HG03439 (cell line): ENCODE data around the gene PRKAG2.

ENCODE experiments used
- ATAC-seq: cut with Tn5 transposase; IDR thresholded peaks from one replicate; pipeline ENCODE4 v1.9.1; 2021; ENCODE audit warnings: mild to moderate bottlenecking, moderate library complexity; ENCODE audit not compliant: unreplicated experiment

PRKAG2 gene

GRCh38 chr7:151663382-151664100, 213.4 kb downstream of the PRKAG2 start:
- no peak for ATAC-seq

GRCh38 chr7:151662251-151662826, 214.6 kb downstream of the PRKAG2 start:
- ATAC-seq: no peak

- ATAC-seq: no peak
These were observed 215.3 kb downstream of the PRKAG2 start for GRCh38 chr7:151661587-151661986.

DNA sequence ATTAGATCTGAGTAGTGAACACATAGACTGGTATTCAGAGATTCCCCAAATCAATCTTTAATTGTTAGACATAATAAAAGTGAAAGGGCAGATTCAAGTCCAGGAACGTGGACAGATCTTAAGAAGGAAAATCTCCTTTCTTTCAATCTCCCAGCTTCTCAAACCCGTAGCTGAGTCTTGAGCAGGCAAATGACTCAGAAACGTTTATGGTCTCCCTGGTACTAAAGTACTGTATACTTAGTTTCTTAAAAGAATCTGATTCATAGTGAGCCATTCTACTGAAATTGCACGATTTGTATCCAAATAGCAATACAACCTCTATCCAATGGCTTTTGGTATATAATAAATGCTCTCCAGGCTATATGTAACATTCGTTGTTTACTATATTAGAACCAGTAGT, 216.8 kb downstream of the PRKAG2 start:
- no peak for ATAC-seq

- ATAC-seq: no peak
These were observed 217.7 kb downstream of the PRKAG2 start for GRCh38 chr7:151659219-151659618.

DNA sequence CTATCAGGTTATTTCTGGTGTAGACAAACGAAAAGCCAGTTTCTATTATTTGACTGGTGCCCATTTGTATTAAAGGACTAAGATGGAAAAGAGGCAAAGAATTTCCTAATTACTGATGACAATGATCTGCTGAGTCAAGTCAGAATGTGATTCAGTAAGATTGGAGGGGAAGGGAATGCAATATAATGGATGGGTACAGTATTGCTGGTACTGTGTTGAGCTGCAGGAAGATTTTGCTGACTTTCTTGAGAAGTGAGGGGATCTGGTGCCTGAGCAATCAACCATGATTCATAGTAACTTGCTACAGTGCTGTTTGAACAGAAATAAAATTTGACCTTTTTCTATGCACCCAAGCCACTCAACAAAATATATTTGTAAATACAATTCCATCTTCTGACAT, 218.1 kb downstream of the PRKAG2 start:
- no peak for ATAC-seq

GRCh38 chr7:151657173-151657572, 219.7 kb downstream of the PRKAG2 start:
- no peak for ATAC-seq

GRCh38 chr7:151655555-151655954, 221.4 kb downstream of the PRKAG2 start:
- ATAC-seq: no peak

- no peak for ATAC-seq
These were observed 224.8 kb downstream of the PRKAG2 start for GRCh38 chr7:151652111-151652510.

- no peak for ATAC-seq
These were observed 226.8 kb downstream of the PRKAG2 start for GRCh38 chr7:151650161-151650560.

DNA sequence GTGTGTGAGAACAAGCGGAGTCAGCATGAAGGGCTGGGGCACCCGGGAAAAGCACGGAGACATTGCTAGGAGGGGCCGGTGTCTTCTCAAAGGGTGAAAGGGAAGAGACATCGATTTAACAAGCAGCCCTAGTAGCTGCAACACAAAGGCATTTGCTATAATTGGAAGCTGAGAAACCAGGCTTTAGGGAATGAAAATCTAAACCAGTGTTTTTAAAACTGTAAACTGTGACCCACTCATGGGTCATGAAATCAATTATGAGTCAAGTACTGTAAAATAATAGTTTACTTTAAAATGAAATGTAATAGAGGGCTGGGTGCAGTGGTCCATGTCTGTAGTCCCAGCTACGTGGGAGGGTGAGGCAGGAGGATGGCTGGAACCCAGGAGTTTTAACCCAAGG, 228.5 kb downstream of the PRKAG2 start:
- no peak for ATAC-seq

- no peak for ATAC-seq
These were observed 229.0 kb downstream of the PRKAG2 start for GRCh38 chr7:151647874-151648273.

DNA sequence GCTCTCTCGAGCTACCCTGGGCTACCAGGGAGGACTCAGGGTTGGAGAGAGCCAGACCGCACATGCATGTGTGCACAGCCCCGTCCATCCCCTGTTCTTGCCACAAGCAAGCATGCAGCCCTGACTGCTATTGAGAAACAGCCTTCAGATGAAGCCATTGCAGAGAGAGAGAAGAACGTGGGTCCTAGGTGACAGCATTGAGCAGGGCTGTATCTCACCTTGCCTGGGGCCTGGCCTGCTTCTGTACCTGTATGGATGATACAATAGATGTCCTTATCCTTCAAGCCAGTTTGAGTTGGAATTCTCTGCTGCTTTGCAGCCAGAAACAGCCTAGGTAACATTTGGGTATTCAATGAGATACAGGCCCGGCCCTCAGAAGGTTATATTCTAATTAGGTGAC, 229.9 kb downstream of the PRKAG2 start:
- ATAC-seq: no peak

DNA sequence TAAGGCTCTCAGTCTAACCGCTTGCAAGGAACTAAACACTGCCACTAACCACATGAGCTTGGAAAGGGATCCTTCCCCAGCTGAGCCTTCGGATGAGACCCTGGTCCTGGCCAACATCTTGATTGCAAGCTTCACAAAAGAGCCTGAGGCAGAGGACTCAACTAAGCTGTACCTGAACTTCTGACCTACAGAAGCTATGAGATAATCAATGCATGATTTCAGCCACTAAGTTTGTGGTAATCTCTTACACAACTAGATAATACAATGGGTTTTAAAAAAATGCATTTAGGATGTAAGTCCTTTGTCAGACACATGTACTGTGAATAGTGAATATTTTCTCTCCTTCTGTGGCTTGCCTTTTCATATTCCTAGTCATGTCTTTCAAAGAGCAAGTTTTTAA, 231.6 kb downstream of the PRKAG2 start:
- ATAC-seq: no peak

GRCh38 chr7:151644554-151644953, 232.4 kb downstream of the PRKAG2 start:
- ATAC-seq: no peak

DNA sequence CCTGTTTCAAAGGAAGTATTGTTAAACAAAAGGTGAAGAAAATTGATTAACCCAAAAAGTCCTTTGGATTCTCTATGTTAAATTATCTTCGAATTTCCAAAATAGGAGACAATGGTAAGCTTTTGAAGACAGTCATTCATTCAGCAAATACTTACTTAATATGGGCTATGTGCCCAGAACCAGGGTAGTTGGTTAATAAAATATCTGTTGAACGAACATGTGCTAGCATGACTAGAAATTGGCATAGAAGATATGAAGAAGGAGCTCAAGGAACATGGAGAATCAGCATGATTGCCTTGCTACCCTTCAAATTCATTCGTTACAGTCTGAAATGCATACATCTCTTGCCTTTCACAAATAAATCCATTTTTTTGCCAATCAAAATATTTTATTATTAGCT, 234.2 kb downstream of the PRKAG2 start:
- ATAC-seq: no peak

GRCh38 chr7:151641587-151641986, 235.3 kb downstream of the PRKAG2 start:
- ATAC-seq: no peak

- no peak for ATAC-seq
These were observed 239.1 kb downstream of the PRKAG2 start for GRCh38 chr7:151637781-151638261.

- ATAC-seq: no peak
These were observed 242.3 kb downstream of the PRKAG2 start for GRCh38 chr7:151634643-151635042.

DNA sequence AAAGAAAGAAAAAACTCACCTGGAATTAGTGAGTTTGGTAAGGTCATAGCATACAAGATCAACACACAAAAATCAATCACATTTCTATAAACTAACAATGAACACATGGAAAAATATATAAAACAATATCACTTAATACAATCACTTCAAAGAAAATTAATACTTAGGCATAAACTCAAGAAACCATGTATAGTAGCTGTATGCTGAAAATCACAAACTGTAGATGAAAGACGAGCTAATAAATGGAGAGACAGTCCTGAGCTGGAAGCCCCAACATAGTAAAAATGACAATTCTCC, 243.5 kb downstream of the PRKAG2 start:
- no peak for ATAC-seq

- peak; percentile 60 for ATAC-seq
These were observed 244.0 kb downstream of the PRKAG2 start for GRCh38 chr7:151632750-151633515.
